ENCODE data around the gene THADA.

THADA gene

GRCh38 chr2:43518718-43519117, 77.1 kb downstream of the THADA start:
- Histone ChIP-seq H3K27ac (no peak overlapping the region), H3K4me1 (ENCODE audit: control insufficient read depth in 1 of 2, insufficient read depth in 1 of 2, low read depth in 1 of 2, low read length in 1 of 2) (peaks cover 13 to 24% of the 10 kb centered on the region in 2 experiments), H3K9me3 (no peaks in the 10 kb centered on the region), H3K36me3 (no peaks in the 10 kb centered on the region), H3K4me3 (ENCODE audit: low read depth in 1 of 2, low read length in 1 of 2) (no peak overlapping the region), H3K27me3 (no peaks in the 10 kb centered on the region)
- TF ChIP-seq, protein P1, sequence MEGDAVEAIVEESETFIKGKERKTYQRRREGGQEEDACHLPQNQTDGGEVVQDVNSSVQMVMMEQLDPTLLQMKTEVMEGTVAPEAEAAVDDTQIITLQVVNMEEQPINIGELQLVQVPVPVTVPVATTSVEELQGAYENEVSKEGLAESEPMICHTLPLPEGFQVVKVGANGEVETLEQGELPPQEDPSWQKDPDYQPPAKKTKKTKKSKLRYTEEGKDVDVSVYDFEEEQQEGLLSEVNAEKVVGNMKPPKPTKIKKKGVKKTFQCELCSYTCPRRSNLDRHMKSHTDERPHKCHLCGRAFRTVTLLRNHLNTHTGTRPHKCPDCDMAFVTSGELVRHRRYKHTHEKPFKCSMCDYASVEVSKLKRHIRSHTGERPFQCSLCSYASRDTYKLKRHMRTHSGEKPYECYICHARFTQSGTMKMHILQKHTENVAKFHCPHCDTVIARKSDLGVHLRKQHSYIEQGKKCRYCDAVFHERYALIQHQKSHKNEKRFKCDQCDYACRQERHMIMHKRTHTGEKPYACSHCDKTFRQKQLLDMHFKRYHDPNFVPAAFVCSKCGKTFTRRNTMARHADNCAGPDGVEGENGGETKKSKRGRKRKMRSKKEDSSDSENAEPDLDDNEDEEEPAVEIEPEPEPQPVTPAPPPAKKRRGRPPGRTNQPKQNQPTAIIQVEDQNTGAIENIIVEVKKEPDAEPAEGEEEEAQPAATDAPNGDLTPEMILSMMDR (IDR thresholded peaks at IDR 0.05), result no peak

DNA sequence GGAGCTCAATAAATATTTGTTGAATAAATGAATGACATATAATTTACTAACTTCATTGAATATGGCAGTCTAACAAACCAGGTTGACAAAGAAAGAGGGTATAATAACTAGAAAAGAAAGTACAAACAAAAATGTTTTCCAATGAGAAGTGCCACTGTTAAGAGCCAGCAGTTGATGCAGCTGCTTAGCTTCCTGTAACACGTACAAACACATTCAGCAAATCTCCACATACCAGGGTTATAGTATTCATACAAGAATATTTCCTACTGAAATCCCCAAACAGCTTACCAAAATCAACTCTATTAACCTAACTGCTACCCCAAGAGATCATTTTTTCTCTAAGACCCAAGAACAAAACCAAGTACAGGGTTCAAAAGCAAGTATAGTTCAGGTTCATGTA, 77.7 kb downstream of the THADA start:
- Histone ChIP-seq H3K4me3 (ENCODE audit: low read depth in 1 of 2, low read length in 1 of 2) (no peak overlapping the region), H3K9me3 (no peaks in the 10 kb centered on the region), H3K27ac (no peak overlapping the region), H3K4me1 (ENCODE audit: control insufficient read depth in 1 of 2, insufficient read depth in 1 of 2, low read depth in 1 of 2, low read length in 1 of 2) (peaks cover 13 to 24% of the 10 kb centered on the region in 2 experiments), H3K27me3 (no peaks in the 10 kb centered on the region), H3K36me3 (no peaks in the 10 kb centered on the region)
- TF ChIP-seq, protein P1 (IDR thresholded peaks at IDR 0.05), result no peak

- H3K9me3 ChIP-seq, result no peaks in the 10 kb centered on the region
These were observed 79.9 kb downstream of the THADA start for GRCh38 chr2:43515807-43516497.

GRCh38 chr2:43515248-43515647, 80.6 kb downstream of the THADA start:
- TF ChIP-seq, protein P1 (IDR thresholded peaks at IDR 0.05), result no peak
- Histone ChIP-seq H3K27ac (no peak overlapping the region), H3K4me1 (ENCODE audit: control insufficient read depth in 1 of 2, insufficient read depth in 1 of 2, low read depth in 1 of 2, low read length in 1 of 2) (peaks cover 13 to 22% of the 10 kb centered on the region in 2 experiments), H3K27me3 (no peaks in the 10 kb centered on the region), H3K36me3 (peaks cover 4% of the 10 kb centered on the region), H3K9me3 (no peaks in the 10 kb centered on the region), H3K4me3 (ENCODE audit: low read depth in 1 of 2, low read length in 1 of 2) (no peak overlapping the region)

More at GRCh38 chr2:43515807-43516497, 79.9 kb downstream of the THADA start:
- Histone ChIP-seq H3K27ac (peak overlapping the region; percentile 42), H3K36me3 (peaks cover 4% of the 10 kb centered on the region), H3K4me3 (ENCODE audit: low read depth in 1 of 2, low read length in 1 of 2) (no peak overlapping the region), H3K27me3 (no peaks in the 10 kb centered on the region), H3K4me1 (ENCODE audit: control insufficient read depth in 1 of 2, insufficient read depth in 1 of 2, low read depth in 1 of 2, low read length in 1 of 2) (peaks cover 13 to 24% of the 10 kb centered on the region in 2 experiments)
- TF ChIP-seq, protein P1 (IDR thresholded peaks at IDR 0.05), result no peak

DNA sequence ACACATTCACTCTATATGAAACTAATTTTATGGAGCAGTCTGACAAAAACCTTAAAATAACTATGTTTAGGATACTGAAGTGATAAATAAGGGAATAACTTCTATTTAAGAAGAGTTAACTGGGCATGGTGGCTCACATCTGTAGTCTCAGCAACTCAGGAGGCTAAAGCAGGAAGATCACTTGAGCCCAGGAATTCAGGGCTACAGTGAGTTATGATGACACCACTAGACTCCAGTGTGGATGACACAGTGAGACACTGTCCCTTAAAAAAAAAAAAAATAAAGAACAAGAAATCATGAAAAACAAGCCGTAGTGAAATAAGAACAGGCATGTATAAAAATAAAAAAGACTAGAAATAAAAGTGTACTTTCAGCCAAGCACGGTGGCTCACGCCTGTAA, 82.0 kb downstream of the THADA start:
- Histone ChIP-seq H3K36me3 (peaks cover 4% of the 10 kb centered on the region), H3K4me1 (ENCODE audit: control insufficient read depth in 1 of 2, insufficient read depth in 1 of 2, low read depth in 1 of 2, low read length in 1 of 2) (peaks cover 0 to 8% of the 10 kb centered on the region in 2 experiments), H3K9me3 (no peaks in the 10 kb centered on the region), H3K27ac (no peak overlapping the region), H3K27me3 (no peaks in the 10 kb centered on the region), H3K4me3 (ENCODE audit: low read depth in 1 of 2, low read length in 1 of 2) (no peak overlapping the region)
- TF ChIP-seq, protein P1 (IDR thresholded peaks at IDR 0.05), result no peak

Data from neutrophil (primary cell).